ENCODE data around the gene ERC2. TPM values are rescaled to one million over a fixed set of nuclear protein-coding genes. Genes with fewer than 3 reads are reported as not detected.

Gene ERC2
- total and polyA plus RNA-seq, 2 donors (not counting 3 experiments of a cell fraction or from before 2014, with no cell fraction given) = 5.6 to 15.5 TPM

DNA sequence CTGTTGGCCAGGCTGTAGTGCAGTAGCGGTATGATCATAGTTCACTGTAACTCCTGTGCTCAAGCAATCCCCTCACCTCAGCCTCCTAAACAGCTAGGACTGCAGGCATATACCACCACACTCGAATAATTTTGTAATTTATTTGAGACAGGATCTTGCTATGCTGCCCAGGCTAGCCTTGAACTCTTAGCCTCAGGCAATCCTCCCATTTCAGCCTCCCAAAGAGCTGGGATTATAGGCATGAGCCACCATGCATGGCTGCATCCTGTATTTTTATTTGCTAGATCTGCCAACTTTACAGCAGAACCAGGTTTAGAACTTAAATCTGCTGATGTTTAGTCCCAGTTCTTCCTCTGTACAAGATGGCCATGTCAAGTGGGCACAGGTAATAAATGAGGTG lies 69.6 kb downstream of the ERC2 start:
- Histone ChIP-seq H3K27me3 (ENCODE audit: control insufficient read depth in 2 of 2, insufficient read depth in 2 of 2, low read length in 2 of 2) (no peaks in the 10 kb centered on the region), H3K9me3 (replicated peaks; ENCODE audit: control insufficient read depth, insufficient read depth, low read length) (no peaks in the 10 kb centered on the region), H3K36me3 (ENCODE audit: control insufficient read depth in 2 of 2, extremely low read depth in 1 of 2, insufficient read depth in 2 of 2, low read length in 2 of 2) (no peaks in the 10 kb centered on the region), H3K4me2 (ENCODE audit: insufficient read depth, low read length) (no peak overlapping the region), H3K79me2 (ENCODE audit: control insufficient read depth, insufficient read depth, low read length) (no peaks in the 10 kb centered on the region), H3K9ac (replicated peaks; ENCODE audit: extremely low read depth, insufficient read depth, low read length) (no peak overlapping the region), H3K9me1 (replicated peaks; ENCODE audit: control insufficient read depth, extremely low read depth, insufficient read depth, low read length) (no peaks in the 10 kb centered on the region), H3K4me3 (replicated peaks in 1 of 3; ENCODE audit: insufficient read depth in 1 of 3, low read depth in 1 of 3, low read length in 3 of 3) (no peak overlapping the region), H4K20me1 (replicated peaks; ENCODE audit: control insufficient read depth, extremely low read depth, insufficient read depth, low read length) (no peaks in the 10 kb centered on the region), H2AFZ (ENCODE audit: low read depth, low read length) (no peak overlapping the region), H3K4me1 (ENCODE audit: control insufficient read depth, extremely low read depth, insufficient read depth, low read length) (no peaks in the 10 kb centered on the region), H3K27ac (ENCODE audit: insufficient read depth, low read depth, low read length) (no peak overlapping the region)
- no peak for DNase-seq (ENCODE audit: low read depth, low spot score)
- no peak for FAIRE-seq
- dilution Hi-C loops (cut with MboI; ENCODE audit: extremely low pct_ligation_motif_present, low sequenced_read_pairs) = no loop called here
- POLR2A ChIA-PET = no interaction called here
- intact Hi-C loops (cut with micrococcal nuclease) = no loop called here
- no TSS peak for BruUV-seq (replicated peaks)
- TF ChIP-seq MYC (IDR thresholded peaks at IDR 0.05; ENCODE audit: low read depth, low read length) = no peak
- TF ChIP-seq FOS (IDR thresholded peaks at IDR 0.05; ENCODE audit: borderline replicate concordance, insufficient read depth, low read length) = no peak
- TF ChIP-seq, protein P1, sequence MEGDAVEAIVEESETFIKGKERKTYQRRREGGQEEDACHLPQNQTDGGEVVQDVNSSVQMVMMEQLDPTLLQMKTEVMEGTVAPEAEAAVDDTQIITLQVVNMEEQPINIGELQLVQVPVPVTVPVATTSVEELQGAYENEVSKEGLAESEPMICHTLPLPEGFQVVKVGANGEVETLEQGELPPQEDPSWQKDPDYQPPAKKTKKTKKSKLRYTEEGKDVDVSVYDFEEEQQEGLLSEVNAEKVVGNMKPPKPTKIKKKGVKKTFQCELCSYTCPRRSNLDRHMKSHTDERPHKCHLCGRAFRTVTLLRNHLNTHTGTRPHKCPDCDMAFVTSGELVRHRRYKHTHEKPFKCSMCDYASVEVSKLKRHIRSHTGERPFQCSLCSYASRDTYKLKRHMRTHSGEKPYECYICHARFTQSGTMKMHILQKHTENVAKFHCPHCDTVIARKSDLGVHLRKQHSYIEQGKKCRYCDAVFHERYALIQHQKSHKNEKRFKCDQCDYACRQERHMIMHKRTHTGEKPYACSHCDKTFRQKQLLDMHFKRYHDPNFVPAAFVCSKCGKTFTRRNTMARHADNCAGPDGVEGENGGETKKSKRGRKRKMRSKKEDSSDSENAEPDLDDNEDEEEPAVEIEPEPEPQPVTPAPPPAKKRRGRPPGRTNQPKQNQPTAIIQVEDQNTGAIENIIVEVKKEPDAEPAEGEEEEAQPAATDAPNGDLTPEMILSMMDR (IDR thresholded peaks at IDR 0.05; ENCODE audit: extremely low read depth in 1 of 2, insufficient read depth in 1 of 2, low read depth in 1 of 2, low read length in 2 of 2) = no peak
- TF ChIP-seq GATA2 (IDR thresholded peaks at IDR 0.05; ENCODE audit: insufficient read depth, insufficient read length, low read depth, low read length) = no peak
- TF ChIP-seq POLR2AphosphoS5 (IDR thresholded peaks at IDR 0.05; ENCODE audit: insufficient read depth, low read depth, low read length) = no peak
- TF ChIP-seq EZH2 (IDR thresholded peaks at IDR 0.05; ENCODE audit: borderline replicate concordance, low read depth, low read length, severe bottlenecking) = no peak
- no peak for TF ChIP-seq POLR2A (IDR thresholded peaks at IDR 0.05; ENCODE audit: low read depth, low read length)
- TF ChIP-seq JUN (IDR thresholded peaks at IDR 0.05; ENCODE audit: borderline replicate concordance, insufficient read depth, insufficient read length, low read depth) = no peak
- TF ChIP-seq, protein P2, sequence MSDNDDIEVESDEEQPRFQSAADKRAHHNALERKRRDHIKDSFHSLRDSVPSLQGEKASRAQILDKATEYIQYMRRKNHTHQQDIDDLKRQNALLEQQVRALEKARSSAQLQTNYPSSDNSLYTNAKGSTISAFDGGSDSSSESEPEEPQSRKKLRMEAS (IDR thresholded peaks at IDR 0.05; ENCODE audit: insufficient read depth, insufficient read length) = no peak
- CTCF ChIA-PET = no interaction called here
